22Rv1 (cell line): ENCODE measurements around the gene MET.
A peak's percentile ranks its signal among the peaks of the same experiment; 100 is the strongest.

Source experiments
- H3K27ac ChIP-seq: fragments of 450-650 bp; 2 replicates; pipeline ENCODE4 v1.5.1; 2017
- CTCF ChIP-seq: fragments of 450-650 bp; IDR thresholded peaks from 2 replicates; pipeline ENCODE4 v1.5.1; 2017; ENCODE audit warnings: mild to moderate bottlenecking
- ZFX ChIP-seq: fragments of 450-650 bp; IDR thresholded peaks from 2 replicates; pipeline ENCODE4 v1.6.1; 2017; ENCODE audit warnings: antibody characterized with exemption, borderline replicate concordance

The MET gene

DNA sequence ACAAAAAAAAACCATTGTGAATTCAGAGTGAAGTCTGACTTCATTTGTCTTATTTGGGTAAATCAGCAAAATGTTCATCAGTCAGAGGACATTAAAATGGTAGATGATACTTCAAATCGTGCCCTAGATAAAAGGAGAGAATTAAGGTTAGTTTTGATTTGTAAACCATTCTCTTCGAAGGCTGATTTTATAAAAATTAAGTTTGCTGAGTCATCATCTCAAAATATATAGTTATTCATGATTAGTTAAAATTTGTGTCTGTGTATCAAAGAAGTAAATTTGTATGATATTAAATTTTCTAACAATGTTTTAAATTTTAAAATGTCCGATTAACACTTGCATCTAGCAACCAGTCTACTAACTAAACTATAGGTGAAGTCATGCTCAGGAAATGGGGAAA is 35.3 kb downstream of the MET start:
- no peak overlapping the region for H3K27ac ChIP-seq
- TF ChIP-seq ZFX (no peak), CTCF (no peak)

GRCh38 chr7:116708248-116708647 is 36.3 kb downstream of the MET start:
- no peak for TF ChIP-seq ZFX
- no peak overlapping the region for H3K27ac ChIP-seq

- H3K27ac ChIP-seq, result no peak overlapping the region
- TF ChIP-seq ZFX (no peak), CTCF (no peak)
Observed at GRCh38 chr7:116708861-116709260, 36.9 kb downstream of the MET start.

GRCh38 chr7:116709336-116709735 is 37.3 kb downstream of the MET start:
- TF ChIP-seq ZFX, result no peak
- no peak for TF ChIP-seq CTCF
- no peak overlapping the region; the same call in 1 of the 2 replicates for H3K27ac ChIP-seq

- TF ChIP-seq ZFX (no peak), CTCF (no peak)
- H3K27ac ChIP-seq, result peak overlapping the region; percentile 70
Observed at GRCh38 chr7:116710764-116711452, 38.9 kb downstream of the MET start.

GRCh38 chr7:116711790-116712189 is 39.8 kb downstream of the MET start:
- H3K27ac ChIP-seq, result peak overlapping the region; percentile 70
- TF ChIP-seq CTCF, result no peak
- no peak for TF ChIP-seq ZFX

GRCh38 chr7:116713500-116713899 is 41.5 kb downstream of the MET start:
- H3K27ac ChIP-seq, result no peak overlapping the region
- TF ChIP-seq ZFX, result no peak
- TF ChIP-seq CTCF, result no peak

DNA sequence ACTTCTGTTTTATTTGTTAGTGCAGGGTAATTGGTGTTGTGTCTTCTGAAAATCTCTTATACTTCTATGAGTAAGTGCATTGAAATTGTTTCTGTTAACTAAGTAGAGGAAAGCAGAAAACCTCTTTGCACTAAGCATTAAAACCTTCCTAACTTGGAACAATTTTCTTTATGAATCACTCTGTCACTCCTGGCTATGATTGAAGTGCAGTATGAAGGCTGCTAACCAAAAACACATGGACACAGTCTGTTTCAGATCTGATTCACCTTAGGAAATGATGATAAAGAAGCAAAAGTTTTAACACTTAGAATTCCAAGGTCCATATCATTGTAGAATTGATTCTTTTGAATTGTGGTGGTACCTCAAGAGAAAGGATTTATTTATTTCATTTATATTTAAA is 41.9 kb downstream of the MET start:
- no peak overlapping the region for H3K27ac ChIP-seq

More for the DNA sequence above, 41.9 kb downstream of the MET start:
- no peak for TF ChIP-seq CTCF
